Stimulated activated effector memory CD8-positive, alpha-beta T cell treated with anti-CD3 and anti-CD28 coated beads, Interleukin-12 subunit alpha, Interleukin-12 subunit beta, amount 100 ng/mL, for 72 hours (primary cell): Measurements from ENCODE around the gene HLCS.

Source experiments
- ATAC-seq: fragments of 150-1000 bp; cut with Tn5 transposase; 2 replicates; pipeline ENCODE4 v1.10.0; 2021
- DNase-seq, 2 donors: peaks; one replicate each; pipeline ENCODE4 v3.0.0; 2021 to 2022; ENCODE audit warnings: low spot score in 2 of 2
- H3K27ac Mint-ChIP-seq: one replicate; pipeline ENCODE4 v1.8.0; 2022; ENCODE audit warnings: mild to moderate bottlenecking, mixed read lengths
- H3K36me3 Mint-ChIP-seq: one replicate; pipeline ENCODE4 v1.8.0; 2022; ENCODE audit warnings: mild to moderate bottlenecking, mixed read lengths
- H3K4me1 Mint-ChIP-seq: one replicate; pipeline ENCODE4 v1.8.0; 2022; ENCODE audit warnings: mixed read lengths
- H3K4me3 Mint-ChIP-seq: one replicate; pipeline ENCODE4 v1.8.0; 2022; ENCODE audit warnings: mild to moderate bottlenecking, mixed read lengths
- H3K9me3 Mint-ChIP-seq: one replicate; pipeline ENCODE4 v1.8.0; 2022; ENCODE audit warnings: mixed read lengths

HLCS gene

GRCh38 chr21:36730291-36731281 is 235.9 kb downstream of the HLCS start:
- ATAC-seq, result no peak
- Mint-ChIP-seq H3K36me3 (no peaks in the 10 kb centered on the region), H3K4me1 (no peaks in the 10 kb centered on the region), H3K4me3 (no peak overlapping the region), H3K9me3 (no peaks in the 10 kb centered on the region), H3K27ac (no peak overlapping the region)
- DNase-seq, result no peak

DNA sequence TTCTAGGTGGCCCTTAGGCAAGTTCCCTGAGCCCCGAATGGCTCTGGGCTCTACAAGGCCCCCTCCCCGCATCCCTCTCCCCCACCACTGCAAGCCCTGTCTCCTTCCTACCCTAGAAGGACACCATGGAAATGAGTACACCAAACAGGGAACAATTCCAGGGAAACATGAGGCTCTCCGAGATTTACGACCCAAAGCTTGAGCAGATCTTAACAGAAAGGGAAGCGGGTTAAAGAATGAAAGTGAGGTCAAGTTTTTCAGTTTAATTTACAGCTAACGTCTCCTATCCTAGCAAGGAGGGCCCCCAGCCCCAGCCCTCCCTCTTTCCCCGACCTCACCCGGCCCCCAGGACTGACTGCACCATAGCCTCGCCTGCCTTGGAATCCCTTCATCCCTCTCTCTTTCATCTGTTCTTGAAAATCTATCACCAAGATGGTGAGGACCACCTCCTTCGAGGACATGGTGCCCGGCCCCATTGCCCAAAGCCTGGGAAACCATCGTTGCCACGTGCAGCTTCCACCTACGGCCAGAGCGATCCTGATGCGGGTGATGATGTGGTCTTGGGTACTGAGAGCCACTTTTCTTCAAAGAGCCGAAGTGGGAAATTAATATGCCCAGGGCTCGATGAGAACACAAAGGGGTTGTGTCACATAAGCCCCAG is 237.0 kb downstream of the HLCS start:
- no peak overlapping the region for H3K27ac Mint-ChIP-seq
- H3K4me3 Mint-ChIP-seq, result no peak overlapping the region
- ATAC-seq, result no peak
- no peak for DNase-seq
- H3K4me1 Mint-ChIP-seq, result no peaks in the 10 kb centered on the region
- H3K9me3 Mint-ChIP-seq, result no peaks in the 10 kb centered on the region
- no peaks in the 10 kb centered on the region for H3K36me3 Mint-ChIP-seq

DNA sequence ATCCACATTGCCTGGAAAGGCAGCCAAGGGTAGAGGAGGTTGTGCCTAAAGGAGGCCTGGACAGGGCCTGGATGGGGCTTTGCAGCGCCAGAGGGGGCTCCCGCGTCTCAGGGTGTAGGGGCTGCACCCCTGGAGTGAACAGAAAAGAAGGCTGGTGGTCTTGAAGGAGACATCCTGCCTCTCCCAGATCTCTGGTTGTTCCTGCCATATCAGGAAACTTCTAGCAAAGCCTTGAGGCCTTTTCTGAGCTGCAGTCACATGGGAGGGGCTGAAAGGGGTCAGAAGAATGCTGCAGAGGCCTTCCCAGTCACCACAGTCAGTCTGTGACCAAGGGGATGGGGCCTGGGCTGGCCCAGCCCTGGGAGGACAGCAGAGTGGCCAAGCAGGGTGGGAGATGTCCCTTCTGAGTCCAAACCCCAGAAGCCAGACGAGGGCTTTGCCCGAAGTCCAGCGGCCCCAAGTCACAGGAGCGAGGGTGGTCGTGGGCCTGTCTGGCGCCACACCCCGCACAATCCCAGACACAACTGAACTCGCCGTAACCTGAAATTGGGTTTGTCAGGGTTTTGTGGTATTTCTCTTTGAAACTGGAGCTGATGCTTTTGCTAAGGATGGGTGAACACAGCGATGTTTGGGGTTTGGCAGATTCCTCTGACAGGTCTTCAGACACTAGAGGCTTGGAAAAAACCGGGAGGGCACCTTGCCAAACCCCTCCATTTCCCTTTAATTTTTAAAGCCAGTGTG is 237.9 kb downstream of the HLCS start:
- H3K9me3 Mint-ChIP-seq, result no peaks in the 10 kb centered on the region
- no peaks in the 10 kb centered on the region for H3K4me1 Mint-ChIP-seq
- no peak overlapping the region for H3K4me3 Mint-ChIP-seq
- no peaks in the 10 kb centered on the region for H3K36me3 Mint-ChIP-seq
- ATAC-seq (no peak), DNase-seq (no peak)
- H3K27ac Mint-ChIP-seq, result no peak overlapping the region

GRCh38 chr21:36727866-36728265 is 238.6 kb downstream of the HLCS start:
- Mint-ChIP-seq H3K4me3 (no peak overlapping the region), H3K27ac (no peak overlapping the region), H3K9me3 (no peaks in the 10 kb centered on the region), H3K36me3 (no peaks in the 10 kb centered on the region), H3K4me1 (no peaks in the 10 kb centered on the region)
- no peak for ATAC-seq
- DNase-seq, result no peak

DNA sequence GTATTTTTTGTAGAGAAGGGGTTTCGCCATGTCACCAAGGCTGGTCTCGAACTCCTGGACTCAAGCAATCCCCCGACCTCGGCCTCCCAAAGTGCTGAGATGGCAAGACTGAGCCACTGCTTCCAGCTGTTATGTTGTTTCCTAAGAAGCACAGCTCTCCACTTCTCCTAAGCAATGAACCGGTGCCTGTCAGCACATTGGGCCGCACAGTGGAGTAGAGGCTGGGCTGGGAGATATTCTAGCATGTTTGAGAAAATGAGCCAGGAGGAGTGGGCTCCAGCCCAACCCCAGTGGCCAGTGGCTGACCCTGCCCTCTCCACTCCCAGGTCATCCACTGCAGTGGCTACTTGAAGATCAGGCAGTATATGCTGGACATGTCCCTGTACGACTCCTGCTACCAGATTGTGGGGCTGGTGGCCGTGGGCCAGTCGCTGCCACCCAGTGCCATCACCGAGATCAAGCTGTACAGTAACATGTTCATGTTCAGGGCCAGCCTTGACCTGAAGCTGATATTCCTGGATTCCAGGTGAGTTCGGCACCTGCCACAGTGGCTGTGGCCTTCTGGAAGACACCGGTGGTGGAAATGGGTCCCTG is 240.6 kb downstream of the HLCS start:
- no peak for DNase-seq
- Mint-ChIP-seq H3K36me3 (no peaks in the 10 kb centered on the region), H3K4me1 (no peaks in the 10 kb centered on the region), H3K27ac (no peak overlapping the region), H3K9me3 (no peaks in the 10 kb centered on the region), H3K4me3 (no peak overlapping the region)
- no peak for ATAC-seq

- H3K36me3 Mint-ChIP-seq, result no peaks in the 10 kb centered on the region
- no peak overlapping the region for H3K27ac Mint-ChIP-seq
- H3K9me3 Mint-ChIP-seq, result no peaks in the 10 kb centered on the region
- no peaks in the 10 kb centered on the region for H3K4me1 Mint-ChIP-seq
- ATAC-seq (no peak), DNase-seq (no peak)
- H3K4me3 Mint-ChIP-seq, result no peak overlapping the region
These were observed 241.8 kb downstream of the HLCS start for GRCh38 chr21:36724660-36725059.

- ATAC-seq, result no peak
- no peak overlapping the region for H3K27ac Mint-ChIP-seq
- no peaks in the 10 kb centered on the region for H3K4me1 Mint-ChIP-seq
- no peak for DNase-seq
- no peaks in the 10 kb centered on the region for H3K9me3 Mint-ChIP-seq
- H3K36me3 Mint-ChIP-seq, result no peaks in the 10 kb centered on the region
- H3K4me3 Mint-ChIP-seq, result no peak overlapping the region
These were observed 243.0 kb downstream of the HLCS start for GRCh38 chr21:36723371-36723881.

DNA sequence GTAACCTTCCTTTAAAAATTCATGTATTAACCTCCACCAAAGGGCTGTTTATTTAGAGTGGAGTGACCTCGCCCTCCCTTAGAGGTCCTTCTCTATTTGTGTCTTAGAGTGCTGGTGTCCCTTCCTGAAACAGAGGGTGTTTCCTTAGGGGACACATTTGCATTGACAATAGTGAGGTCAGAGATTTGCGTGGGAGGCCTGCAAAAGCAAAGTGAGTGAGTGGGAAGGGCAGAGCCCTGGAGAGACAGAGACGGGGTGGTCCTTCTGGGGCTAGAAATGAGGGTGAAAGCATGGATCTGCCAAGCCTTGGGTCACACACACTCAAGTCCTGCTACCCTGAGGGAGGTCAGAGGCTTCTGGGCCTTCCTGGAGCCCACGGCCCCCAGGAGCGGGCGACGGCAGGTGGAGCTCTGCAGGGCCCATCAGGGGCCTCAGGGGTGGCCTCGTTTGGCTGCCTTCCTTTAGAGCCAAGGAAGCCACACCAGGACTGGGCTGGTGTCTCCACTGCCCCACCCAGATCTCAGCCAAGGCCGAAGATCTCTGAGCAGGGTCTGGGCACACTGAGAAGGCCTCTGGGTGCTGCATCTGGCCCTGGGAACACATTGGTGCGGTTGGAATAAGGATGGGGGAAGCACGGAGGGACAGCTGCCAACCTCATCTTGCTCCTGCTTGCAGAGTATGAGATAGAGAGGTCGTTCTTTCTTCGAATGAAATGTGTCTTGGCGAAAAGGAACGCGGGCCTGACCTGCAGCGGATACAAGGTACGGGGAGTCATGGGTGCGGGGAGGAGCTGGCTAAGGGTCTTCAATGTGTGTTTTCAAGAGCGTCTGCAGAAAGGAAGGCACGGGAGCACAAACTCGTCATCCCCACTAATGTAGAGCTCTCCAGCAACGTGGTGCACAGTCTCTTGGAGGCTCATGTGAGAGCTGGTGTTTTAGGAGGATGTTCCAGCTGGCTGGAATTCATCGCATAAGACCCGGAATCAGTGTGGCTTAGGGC is 243.8 kb downstream of the HLCS start:
- ATAC-seq (peak; percentile 23), DNase-seq (no peak)
- H3K4me1 Mint-ChIP-seq, result no peaks in the 10 kb centered on the region
- no peak overlapping the region for H3K27ac Mint-ChIP-seq
- H3K9me3 Mint-ChIP-seq, result no peaks in the 10 kb centered on the region
- no peaks in the 10 kb centered on the region for H3K36me3 Mint-ChIP-seq
- no peak overlapping the region for H3K4me3 Mint-ChIP-seq

DNA sequence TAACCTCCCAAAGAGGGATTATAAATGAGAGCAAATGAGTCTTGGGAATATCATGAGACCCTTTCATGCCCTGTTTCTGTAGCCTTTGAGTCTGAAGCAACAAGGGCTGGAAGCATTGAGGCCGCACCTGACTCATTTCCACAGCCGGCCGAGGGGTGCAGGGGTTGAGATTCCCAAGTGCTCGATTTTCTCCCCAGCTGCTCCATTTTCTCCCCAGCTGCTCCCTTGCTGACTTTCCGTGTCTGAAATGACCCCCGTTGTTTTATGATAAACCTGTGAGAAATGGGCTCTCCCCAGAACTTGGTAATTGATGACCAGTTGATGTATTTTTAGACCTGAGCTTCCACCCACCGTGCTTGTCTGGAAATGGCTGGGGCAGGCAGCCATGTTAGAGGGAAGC is 244.7 kb downstream of the HLCS start:
- no peak for ATAC-seq
- Mint-ChIP-seq H3K4me1 (no peaks in the 10 kb centered on the region), H3K36me3 (no peaks in the 10 kb centered on the region), H3K9me3 (no peaks in the 10 kb centered on the region), H3K27ac (no peak overlapping the region), H3K4me3 (no peak overlapping the region)
- no peak for DNase-seq

DNA sequence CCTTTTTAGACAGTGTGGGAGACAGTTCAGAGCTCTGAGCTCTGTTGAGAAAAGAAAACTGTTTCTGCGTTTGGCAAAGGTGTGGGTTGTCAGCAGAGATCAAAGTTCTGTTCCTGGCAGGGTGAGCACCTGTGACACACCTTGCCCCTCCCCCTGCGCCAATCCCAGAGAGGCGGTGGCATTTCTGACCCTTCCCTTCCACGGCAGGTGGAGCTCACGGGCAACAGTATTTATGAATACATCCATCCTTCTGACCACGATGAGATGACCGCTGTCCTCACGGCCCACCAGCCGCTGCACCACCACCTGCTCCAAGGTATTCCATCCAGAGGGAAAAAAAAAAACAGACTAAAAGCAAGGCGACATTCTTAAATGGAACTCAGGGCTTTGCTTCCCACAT is 246.9 kb downstream of the HLCS start:
- no peaks in the 10 kb centered on the region for H3K4me1 Mint-ChIP-seq
- ATAC-seq (no peak), DNase-seq (no peak)
- no peak overlapping the region for H3K4me3 Mint-ChIP-seq
- H3K27ac Mint-ChIP-seq, result no peak overlapping the region
- no peaks in the 10 kb centered on the region for H3K9me3 Mint-ChIP-seq
- no peaks in the 10 kb centered on the region for H3K36me3 Mint-ChIP-seq

DNA sequence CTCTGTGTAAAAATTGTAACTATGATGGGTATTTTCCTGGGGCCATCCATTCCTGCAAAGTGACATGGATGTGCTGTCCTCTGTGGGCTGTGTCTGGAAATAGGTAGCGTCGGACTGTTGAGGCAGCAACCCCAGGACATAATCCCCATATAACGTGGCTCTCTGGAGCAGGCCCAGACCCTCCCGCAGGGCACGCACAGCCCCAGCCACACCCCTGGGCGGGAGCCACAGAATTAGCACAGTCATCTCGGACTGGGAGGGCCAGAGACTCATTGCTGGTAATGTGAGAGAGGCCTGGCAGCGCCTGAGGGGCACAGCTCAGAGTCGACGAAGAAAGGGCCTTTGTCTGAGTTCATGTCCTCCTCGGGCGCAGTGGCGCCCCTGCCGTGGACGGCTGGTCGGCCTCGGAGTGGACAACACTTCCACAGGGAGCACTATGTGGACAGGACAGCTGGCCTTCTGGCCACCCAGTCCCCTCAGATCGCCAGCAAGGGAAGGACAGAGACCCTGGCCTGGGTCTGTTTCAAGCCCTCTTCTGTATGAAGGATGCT is 247.4 kb downstream of the HLCS start:
- Mint-ChIP-seq H3K4me1 (no peaks in the 10 kb centered on the region), H3K36me3 (no peaks in the 10 kb centered on the region), H3K27ac (no peak overlapping the region), H3K4me3 (no peak overlapping the region), H3K9me3 (no peaks in the 10 kb centered on the region)
- no peak for DNase-seq
- no peak for ATAC-seq

DNA sequence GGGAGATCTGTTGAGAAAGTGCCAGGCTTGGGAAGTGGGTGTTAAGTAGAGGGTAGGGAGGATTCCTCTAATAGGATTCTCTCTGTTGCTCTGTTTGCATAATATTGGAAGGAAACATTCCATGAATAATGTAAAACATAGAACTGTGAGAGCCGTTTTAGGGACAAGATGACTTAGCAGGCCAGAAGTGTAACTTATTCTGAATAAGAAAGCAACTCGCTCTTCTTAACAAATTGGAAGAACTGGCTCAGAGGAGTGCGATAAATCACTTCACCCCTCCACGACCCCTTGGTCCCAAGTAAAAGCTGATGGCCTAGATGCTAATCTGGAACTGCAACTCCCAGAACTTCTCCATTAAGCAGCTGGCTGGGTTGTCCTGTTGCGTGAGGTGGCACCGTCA is 248.5 kb downstream of the HLCS start:
- H3K4me1 Mint-ChIP-seq, result no peaks in the 10 kb centered on the region
- no peaks in the 10 kb centered on the region for H3K9me3 Mint-ChIP-seq
- ATAC-seq, result no peak
- no peak overlapping the region for H3K27ac Mint-ChIP-seq
- no peak for DNase-seq
- H3K4me3 Mint-ChIP-seq, result no peak overlapping the region
- no peaks in the 10 kb centered on the region for H3K36me3 Mint-ChIP-seq

DNA sequence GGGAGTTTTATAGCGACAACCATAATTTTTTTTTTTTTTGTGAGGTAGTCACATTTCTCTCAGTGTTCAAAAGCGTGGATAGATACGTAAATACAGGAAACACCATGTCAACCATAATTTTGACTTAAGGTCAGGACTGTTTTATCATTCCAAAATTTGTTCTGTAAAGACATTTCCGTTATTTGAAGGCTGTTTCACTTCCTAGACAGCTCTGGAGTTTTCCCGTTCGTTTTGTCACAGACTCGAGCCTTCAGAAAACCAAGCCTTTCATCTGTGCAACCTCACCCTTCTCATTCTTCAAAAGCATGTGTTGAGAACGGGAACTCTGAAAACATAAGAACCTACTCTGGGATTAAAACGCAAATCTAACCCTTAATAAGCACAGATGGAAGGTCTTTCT is 249.6 kb downstream of the HLCS start:
- ATAC-seq (no peak), DNase-seq (no peak)
- Mint-ChIP-seq H3K9me3 (no peaks in the 10 kb centered on the region), H3K4me3 (no peak overlapping the region), H3K36me3 (no peaks in the 10 kb centered on the region), H3K27ac (no peak overlapping the region), H3K4me1 (no peaks in the 10 kb centered on the region)

GRCh38 chr21:36716387-36716786 is 250.1 kb downstream of the HLCS start:
- Mint-ChIP-seq H3K36me3 (no peaks in the 10 kb centered on the region), H3K4me1 (no peaks in the 10 kb centered on the region), H3K4me3 (no peak overlapping the region), H3K27ac (no peak overlapping the region), H3K9me3 (no peaks in the 10 kb centered on the region)
- no peak for DNase-seq
- no peak for ATAC-seq
